ENCODE measurements around the gene FBXW8.

- TF ChIP-seq POLR2A (IDR thresholded peaks at IDR 0.05; ENCODE audit: low read length) = no peak
- no peak for TF ChIP-seq GATA1 (IDR thresholded peaks at IDR 0.05; ENCODE audit: low read depth, low read length)
Measured at GRCh38 chr12:116874324-116874995, 36.3 kb upstream of the FBXW8 start.
